ENCODE results near the gene PRR13.

GRCh38 chr12:53456654-53457366 is 15.3 kb downstream of the PRR13 start:
- TF ChIP-seq CTCF (IDR thresholded peaks at IDR 0.05) (no peak), POLR2AphosphoS5 (IDR thresholded peaks at IDR 0.05) (no peak), EP300 (IDR thresholded peaks at IDR 0.05) (no peak), POLR2A (IDR thresholded peaks at IDR 0.05; ENCODE audit: low read depth) (no peak)

Measured in esophagus muscularis mucosa (tissue), 4 donors.